HG02884 (cell line): ENCODE results near the gene SH2D3C.

ENCODE experiments used
- ATAC-seq: cut with Tn5 transposase; IDR thresholded peaks from one replicate; pipeline ENCODE4 v1.9.1; 2021; ENCODE audit warnings: mild to moderate bottlenecking, moderate library complexity; ENCODE audit not compliant: unreplicated experiment

The SH2D3C gene, protein sequence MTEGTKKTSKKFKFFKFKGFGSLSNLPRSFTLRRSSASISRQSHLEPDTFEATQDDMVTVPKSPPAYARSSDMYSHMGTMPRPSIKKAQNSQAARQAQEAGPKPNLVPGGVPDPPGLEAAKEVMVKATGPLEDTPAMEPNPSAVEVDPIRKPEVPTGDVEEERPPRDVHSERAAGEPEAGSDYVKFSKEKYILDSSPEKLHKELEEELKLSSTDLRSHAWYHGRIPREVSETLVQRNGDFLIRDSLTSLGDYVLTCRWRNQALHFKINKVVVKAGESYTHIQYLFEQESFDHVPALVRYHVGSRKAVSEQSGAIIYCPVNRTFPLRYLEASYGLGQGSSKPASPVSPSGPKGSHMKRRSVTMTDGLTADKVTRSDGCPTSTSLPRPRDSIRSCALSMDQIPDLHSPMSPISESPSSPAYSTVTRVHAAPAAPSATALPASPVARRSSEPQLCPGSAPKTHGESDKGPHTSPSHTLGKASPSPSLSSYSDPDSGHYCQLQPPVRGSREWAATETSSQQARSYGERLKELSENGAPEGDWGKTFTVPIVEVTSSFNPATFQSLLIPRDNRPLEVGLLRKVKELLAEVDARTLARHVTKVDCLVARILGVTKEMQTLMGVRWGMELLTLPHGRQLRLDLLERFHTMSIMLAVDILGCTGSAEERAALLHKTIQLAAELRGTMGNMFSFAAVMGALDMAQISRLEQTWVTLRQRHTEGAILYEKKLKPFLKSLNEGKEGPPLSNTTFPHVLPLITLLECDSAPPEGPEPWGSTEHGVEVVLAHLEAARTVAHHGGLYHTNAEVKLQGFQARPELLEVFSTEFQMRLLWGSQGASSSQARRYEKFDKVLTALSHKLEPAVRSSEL

DNA sequence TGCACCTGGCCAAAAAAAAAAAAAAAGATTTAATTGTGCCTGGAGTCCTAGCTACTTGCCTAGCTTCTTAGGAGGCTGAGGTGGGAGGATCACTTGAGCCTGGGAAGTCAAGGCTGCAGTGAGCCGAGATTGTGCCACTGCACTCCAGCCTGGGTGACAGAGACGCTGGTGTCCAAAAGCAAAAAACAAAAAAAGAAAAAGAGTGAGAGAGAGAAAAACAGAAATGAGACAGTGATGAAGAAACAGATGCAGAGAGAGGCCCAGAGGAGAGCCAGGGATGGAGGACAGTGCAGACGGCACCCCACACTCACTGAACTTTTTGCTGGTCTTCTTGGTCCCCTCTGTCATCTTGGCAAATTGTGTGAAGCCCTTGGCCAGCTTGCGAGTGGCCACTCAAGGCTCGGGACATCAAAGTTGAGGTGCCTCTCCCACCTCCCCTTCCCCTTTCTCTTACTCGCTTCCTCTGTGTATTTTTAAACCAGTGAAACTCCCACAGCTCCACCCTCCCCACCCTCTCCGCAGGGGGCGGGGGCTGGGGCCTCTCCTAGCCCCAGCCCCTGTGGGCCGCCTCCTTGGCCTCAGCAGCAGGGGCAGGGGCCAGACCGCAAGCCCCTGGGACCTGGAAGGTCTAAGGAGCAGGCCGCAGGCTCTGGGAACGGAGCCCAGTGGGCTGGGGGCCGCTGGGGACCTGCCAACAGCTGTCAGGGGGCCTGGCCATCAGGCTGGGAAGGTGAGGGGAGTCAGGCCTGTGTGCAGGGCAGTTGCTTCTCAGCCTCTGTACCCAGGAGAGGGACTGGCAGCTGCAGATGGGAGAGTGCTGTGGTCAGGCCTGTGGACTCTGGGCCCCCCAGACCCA lies at the start of gene SH2D3C:
TSS of gene SH2D3C (minus strand) at position 387 of the 856 bp plus-strand sequence. CDS start at position 348, 39 bp downstream.
- no peak for ATAC-seq

DNA sequence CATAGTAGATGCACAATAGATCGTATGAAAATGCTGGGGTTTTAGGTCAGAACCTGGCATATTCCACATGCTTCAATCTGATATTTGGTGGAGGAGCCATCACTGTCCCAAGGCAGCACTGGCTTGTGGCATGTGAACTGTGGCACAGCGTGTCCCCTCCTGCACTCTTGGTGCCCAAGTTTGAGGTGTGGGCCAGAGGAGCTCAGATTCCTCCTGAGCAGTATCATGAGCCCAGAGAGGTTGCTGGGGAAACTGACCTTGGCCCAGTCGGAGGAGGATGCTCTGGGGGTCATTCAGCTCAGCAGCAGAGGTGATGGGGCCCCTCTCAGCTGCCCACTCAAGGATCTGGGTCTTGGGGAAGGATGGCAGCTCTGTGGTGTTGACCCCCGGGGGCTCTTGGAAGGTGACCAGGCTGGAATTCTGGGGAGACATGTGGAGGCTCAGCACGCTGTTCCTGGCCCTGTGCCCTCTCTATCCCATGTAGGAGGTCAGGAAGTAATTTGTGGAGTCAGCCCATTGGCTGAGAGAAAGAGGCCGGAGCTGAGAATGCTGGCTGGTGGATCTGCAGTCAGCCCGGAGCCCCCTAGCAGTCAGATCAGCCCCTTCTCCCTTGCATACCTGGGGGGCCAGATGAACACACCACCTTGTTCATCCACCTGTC lies 47.9 kb upstream of the SH2D3C start:
- ATAC-seq = no peak

DNA sequence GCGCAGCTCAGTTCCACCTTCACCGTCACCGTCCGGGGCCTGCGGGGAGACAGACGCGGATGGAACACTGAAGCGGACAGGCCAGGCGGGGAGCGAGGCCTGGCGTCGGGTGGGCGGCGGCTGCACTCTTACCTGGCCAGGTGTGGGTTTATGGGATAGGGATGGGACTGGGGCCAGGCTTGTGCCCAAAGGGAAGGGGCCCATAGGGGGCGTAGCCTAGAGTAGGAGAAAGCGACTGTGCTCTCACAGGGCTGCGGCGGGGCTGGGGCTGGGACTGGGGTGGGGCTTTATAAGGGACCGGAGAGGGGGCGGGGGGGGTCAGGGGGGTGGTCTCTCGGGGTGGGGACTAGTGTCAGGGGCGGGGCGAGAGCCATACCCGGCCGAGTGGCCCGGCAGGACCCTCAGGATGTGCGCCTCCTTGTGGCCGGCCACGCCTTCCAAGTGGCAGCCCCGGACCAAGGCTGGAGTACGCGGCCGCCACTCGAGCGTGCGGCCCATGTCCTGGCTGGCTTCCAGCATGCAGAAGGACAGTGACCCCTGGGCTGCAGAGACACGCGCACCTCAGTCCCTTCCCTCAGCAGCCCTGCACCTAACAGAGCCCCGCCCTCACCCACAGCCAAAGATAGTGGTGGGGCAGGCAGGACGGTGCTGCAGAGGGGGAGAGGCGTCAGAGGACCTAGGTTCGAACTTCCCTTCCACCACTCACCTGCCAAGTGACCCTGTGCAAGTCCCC lies 47.0 kb upstream of the SH2D3C start:
- ATAC-seq = no peak

DNA sequence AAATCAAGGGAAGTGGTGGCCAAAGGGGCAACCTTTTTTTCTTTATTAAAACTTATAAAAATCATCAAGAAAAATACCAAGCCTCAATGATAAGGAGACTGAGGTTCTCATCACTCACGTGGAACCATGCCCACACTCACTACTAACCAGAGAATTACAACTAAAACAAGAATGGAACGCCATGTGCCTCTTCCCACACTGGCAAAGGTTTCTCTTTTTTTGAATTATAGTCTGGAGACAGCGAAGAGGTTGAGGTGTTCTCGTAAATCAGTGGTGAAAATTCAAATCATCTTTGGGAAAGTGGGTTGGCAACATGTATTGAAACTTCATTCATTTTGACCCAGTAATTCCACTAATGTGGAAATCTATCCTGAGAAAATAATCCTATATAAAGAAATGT lies 43.6 kb upstream of the SH2D3C start:
- ATAC-seq = no peak

DNA sequence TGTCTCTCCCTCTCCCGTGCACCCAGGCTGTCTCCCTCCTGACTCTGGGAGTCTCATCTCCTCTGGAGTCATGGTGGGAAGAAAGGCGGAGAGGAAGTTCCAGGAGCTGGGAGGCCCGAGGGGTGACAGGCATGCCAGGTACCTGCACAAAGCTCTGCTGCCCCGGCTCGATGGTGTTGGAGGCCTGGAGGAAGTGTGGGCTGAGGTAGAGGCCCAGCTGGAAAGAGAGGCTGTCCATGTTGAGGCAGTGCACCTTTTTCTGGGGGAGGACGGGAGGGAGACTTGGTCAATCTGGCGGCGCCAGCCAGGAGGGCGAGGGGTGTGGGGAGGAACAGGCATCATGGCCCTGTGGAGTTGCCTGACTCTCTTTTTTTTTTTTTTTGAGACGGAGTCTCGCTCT lies 40.1 kb upstream of the SH2D3C start:
- no peak for ATAC-seq

DNA sequence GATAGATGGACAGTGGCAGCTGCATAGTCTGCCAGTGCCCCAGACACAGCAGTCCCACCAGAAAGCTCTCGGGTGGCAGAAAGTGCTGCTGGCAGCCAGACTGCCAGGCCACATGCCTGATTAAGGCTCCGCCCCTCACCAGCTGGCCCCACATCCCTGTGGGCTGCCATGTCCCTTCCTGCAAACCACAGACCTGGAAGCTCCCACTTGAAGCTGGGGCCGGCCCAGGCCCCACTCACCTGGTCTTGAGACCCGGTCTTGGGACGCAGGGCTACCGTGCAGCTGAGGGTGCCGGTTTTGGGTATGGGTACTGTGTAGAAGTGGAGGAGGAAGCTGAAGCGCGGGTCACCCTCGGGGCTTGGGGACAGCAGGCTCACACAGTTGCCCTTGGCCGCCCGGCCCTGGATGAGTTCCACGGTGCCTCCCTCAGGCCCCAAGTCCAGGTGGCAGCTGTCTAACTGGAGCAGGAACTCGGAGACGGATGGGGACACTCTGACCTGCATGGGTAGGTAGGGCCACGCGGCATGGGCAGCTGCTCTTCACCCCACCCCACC lies 39.5 kb upstream of the SH2D3C start:
- ATAC-seq = no peak

DNA sequence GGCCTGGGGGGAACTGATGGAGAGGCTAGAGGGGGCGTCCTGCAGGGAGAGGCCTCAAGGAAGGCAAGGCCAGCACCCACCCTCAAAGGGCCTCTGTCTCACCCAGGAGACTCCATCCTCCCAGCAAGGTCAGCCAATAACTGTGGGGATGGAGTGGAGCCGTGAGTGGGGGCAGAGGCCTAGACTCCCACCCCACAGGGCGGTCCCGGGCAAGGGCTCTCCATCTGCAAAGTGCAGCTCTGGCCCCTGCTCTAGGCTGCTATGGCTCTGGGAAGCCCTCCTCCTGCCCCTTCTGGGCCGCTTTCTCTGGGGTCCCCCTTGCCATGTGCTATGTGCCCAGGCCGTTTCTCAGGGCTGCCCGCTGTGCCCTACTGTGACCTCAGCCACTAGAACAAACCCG lies 38.3 kb upstream of the SH2D3C start:
- ATAC-seq = no peak

DNA sequence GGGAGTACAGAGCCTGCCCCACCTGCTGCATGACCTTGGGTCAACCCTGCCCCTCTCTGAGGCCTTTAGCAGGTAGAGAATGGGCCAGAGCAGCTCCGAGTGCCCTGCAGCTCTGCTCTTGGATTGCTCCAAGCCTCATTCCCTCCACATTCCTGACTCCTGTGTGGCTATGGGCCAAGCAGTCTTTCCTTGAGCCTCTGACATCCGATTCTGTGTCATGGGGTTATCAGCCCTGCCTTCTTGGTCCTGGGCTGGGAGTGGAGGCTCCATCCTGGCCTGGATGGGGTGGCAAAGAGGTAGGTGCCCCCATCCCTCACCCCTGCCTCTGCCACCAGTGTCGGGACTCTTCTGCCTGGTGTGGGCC lies 37.9 kb upstream of the SH2D3C start:
- ATAC-seq = no peak

DNA sequence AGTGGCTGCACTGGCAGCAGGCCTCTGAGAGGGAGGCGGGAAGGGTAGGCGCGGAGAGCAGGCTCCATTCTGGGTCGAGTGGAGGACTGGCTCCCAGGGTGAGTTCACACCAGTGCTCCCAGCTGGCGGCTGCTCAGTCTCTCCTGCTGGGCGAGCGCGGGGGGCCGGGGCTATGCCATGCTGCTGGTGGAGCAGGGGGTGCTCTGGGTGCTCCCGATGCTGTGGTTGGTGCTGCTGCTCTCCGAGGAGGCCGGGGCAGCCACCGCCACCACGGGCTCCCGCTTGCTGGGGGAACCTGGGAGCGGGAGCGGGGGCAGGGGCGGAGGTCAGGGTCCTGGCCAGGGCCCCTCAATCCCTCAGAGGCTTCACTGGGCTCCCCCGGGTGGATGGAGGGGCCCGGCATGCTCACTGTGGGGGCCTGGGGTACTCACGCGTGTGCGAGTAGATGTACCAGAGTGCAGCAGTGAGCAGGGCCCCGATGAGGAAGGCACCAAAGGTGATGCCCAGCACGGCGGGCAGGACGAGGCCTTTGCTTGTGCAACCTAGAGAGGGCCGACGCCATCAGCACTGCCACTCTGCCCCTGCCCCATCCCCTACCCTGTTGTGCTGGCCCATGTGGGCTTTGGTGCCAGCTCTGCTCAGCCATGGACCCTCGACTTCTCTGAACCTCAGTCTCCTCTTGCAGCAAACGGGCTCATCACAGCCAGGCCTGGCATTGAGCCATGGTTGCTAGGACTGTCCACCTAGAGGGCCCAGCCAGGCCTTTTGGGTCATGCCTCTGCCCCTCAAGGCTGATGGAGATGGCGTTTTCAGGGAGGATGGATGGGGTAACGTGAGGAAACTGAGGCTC lies 37.3 kb upstream of the SH2D3C start:
- ATAC-seq = no peak

DNA sequence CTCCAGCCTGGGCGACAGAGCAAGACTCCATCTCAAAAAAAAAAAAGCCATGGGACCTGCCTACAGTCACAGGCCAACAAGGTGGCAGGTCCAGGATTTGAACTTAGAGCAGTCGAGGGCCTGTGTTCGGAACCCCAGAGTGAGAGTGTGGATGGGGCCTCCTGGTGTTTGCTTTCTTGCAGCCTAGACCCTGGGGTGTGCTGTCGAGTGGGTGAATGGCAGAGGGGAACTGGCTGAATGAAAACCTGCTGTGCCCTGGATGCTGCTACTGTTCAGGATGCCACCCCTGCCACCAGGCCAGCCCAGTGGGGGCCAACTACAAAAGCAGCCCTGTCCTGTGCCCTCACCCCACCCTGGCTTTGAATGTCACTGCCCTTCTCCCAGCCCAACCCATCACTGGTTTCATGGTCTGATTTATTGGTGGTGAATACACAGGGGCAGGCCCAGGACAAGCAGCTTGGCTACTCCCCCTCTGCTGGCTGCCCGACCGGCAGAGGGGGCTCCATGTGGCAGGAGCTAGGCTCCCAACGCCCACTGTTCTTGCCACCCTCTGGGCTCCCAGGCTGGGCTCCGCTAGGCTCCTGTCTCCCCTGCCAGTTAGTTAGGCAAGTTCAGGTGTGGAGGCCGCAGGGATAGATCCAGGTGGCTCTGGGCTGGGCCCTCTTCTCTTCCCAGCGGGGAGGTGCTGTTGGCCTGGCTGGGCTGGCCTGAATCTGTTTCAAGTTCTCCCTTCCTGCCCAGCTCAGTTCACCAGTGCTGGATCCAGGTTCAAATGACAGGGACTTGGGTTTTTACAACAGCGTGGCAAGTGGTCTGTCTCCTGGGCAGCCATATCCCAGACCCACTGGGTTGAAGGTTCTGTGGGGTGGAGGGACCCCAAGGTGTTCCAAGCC lies 36.4 kb upstream of the SH2D3C start:
- ATAC-seq = no peak

DNA sequence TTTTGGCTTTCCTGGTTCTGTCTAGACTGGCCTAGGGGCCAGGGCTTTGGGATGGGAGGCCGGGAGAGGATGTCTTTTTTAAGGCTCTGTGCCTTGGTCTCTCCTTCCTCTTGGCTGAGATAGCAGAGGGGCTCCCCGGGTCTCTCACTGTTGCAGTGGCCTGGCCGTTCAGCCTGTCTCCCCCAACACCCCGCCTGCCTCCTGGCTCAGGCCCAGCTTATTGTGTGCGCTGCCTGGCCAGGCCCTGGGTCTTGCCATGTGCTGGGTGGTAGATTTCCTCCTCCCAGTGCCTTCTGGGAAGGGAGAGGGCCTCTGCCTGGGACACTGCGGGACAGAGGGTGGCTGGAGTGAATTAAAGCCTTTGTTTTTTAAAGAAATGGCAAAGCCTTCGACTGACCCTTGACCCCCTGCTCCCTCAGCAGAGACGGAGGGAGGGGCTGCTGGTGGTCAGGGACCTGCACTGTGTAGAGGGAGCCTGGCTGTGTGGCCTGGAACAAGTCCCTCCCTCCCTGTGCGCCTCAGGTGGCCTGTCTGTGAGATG lies 35.3 kb upstream of the SH2D3C start:
- ATAC-seq = no peak

DNA sequence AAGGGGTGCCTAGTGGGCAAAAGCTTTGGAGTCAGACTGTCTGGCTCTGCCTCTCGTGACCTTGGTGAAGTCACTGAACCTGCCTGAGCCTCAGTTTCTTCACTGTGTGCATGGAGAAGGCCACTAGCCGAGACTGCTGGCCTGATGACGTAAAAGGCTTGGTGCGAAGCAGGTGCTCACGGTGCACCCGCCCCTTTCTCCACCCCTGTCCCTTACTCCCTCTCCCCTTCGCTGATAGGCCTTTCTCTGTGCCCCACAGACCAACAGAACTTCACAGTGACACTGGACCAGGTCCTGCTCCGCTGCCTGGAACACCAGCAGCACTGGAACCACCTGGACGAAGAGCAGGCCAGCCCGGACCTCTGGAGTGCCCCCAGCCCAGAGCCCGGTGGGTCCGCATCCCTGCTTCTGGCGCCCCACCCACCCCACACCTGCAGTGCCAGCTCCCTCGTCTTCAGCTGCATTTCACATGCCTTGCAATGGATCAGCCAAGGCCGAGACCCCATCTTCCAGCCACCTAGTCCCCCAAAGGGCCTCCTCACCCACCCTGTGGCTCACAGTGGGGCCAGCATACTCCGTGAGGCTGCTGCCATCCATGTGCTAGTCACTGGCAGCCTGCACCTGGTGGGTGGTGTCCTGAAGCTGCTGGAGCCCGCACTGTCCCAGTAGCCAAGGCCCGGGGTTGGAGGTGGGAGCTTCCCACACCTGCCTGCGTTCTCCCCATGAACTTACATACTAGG lies 34.6 kb upstream of the SH2D3C start:
- ATAC-seq = no peak

DNA sequence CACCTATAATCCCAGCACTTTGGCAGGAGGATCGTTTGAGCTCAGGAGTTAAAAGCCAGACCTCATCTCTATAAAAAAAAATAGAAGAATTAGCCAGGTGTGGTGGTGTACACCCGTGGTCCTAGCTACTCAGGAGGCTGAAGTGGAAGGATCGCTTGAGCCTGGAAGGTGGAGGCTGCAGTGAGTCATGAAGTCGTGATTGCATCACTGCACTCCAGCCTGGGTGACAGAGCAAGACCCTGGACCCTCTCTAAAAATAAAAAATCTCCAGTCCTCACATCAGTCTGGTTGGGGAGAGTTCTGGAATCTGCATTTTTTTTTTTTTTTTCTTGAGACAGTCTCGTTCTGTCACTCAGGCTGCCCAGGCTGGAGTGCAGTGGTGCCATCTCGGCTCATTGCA lies 33.5 kb upstream of the SH2D3C start:
- no peak for ATAC-seq

DNA sequence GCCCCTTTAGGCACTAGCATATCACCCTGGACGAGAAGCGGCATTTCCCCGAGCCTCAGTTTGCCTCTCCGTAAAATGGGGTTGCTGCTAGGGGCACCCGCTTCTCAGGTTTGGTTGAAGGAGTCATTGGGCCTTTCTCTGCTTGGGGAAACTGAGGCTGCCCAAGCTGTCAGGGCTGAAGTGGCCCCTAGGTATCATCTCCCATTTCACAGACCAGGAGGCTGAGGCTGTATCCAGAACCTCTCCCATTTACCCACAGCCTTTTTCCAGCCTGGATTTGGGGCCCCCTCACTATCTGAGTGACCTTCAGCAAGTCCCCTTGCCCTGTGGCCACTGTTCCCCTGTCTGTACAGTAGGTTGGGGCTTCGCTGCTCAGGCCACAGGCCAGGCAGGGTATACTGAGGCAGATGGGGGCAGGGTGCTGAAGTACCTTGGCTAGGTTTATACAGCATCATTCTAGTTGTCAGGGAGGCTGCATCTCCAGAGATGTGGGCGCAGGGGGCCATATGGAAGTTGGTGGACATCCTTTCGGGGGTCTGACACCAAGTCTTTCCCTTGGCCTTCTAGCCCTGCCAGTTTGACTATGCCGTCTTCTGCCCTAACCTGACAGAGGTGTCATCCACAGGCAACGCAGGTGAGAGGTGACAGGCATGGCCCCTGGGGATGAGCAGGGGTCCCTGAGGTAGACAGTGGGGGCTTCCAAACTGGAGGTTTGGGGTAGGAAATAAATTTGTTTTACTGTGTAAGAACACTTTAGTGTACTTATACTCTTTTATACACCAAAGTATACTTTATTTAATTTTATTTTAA lies 32.1 kb upstream of the SH2D3C start:
- ATAC-seq = no peak

DNA sequence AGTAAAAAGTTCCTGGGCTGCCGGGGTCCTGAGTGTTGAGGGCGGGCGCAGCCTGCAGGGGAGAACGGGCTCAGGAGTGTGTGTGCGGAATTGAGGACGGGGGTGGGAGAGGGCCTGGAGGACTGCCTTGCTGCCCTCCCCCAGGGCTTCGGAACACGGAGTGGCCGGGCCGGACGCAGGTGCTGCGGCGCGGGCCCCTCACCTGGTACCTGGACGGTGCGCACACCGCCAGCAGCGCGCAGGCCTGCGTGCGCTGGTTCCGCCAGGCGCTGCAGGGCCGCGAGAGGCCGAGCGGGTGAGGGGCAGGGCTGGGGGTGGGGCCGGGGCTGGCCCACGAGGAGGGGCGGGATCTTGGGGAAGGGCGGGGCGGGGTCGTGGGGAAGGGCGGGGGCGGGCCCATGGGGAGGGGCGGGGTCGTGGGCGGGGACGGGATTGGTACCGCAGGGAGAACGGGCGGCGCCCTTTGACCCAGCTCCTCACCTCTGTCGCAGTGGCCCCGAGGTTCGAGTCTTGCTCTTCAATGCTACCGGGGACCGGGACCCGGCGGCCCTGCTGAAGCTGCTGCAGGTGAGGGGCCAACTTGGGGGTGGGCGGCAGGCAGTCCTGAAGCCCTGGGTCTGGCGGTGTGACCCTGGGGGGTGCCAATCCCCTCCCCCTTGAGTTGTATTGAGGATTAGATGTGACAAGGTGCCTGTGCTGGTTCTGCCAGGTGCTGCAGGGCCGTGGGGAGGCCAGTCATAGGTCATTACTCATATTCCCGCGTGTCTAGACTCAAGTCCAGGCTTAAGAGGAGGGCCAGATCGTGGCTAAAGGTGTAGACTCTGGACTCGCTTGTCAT lies 31.3 kb upstream of the SH2D3C start:
- ATAC-seq = no peak
